ENCODE results near the gene LYZL1. TPM values are rescaled to one million over a fixed set of nuclear protein-coding genes. Genes with fewer than 3 reads are reported as not detected.
"Not testable (repeated sequence)": the region's sequence is repeated elsewhere in the genome, so short reads cannot be mapped to it uniquely, and the experiment has no call there.

The LYZL1 gene
- total and polyA plus RNA-seq, 5 experiments from 2014 or later, result not detected

- Mint-ChIP-seq H3K36me3 (peaks cover 5 to 23% (median 7%) of the 10 kb centered on the region in 3 donors), H3K27ac (no peak overlapping the region), H3K4me1 (no peaks in the 10 kb centered on the region), H3K9me3 (peaks cover 8 to 43% (median 21%) of the 10 kb centered on the region in 9 donors), H3K27me3 (peaks cover 17 to 48% (median 23%) of the 10 kb centered on the region in 5 donors), H3K4me3 (no peak overlapping the region)
- DNase-seq (no peak), ATAC-seq (no peak)
- POLR2A ChIA-PET, result no interaction called here
Observed at GRCh38 chr10:29297678-29298077, 8.8 kb downstream of the LYZL1 start.

- ATAC-seq, result no peak
Observed at GRCh38 chr10:29301359-29301910, 12.6 kb downstream of the LYZL1 start.

GRCh38 chr10:29302499-29302898 is 13.6 kb downstream of the LYZL1 start:
- Mint-ChIP-seq H3K4me3 (no peak overlapping the region), H3K4me1 (peaks cover 0 to 6% (median 2%) of the 10 kb centered on the region in 4 donors), H3K9me3 (peaks cover 7 to 37% (median 19%) of the 10 kb centered on the region in 9 donors), H3K27ac (no peak overlapping the region), H3K27me3 (peaks cover 24 to 53% (median 36%) of the 10 kb centered on the region in 5 donors), H3K36me3 (peaks cover 5 to 29% (median 7%) of the 10 kb centered on the region in 3 donors)
- no peak for DNase-seq
- no peak for ATAC-seq
- POLR2A ChIA-PET, result no interaction called here

More at GRCh38 chr10:29301359-29301910, 12.6 kb downstream of the LYZL1 start:
- POLR2A ChIA-PET, result no interaction called here
- H3K4me3 Mint-ChIP-seq, result peak overlapping the region in 2 of 10 donors; percentile 1 to 45
- no peak for DNase-seq
- peaks cover 8 to 39% (median 21%) of the 10 kb centered on the region in 9 donors for H3K9me3 Mint-ChIP-seq
- H3K27ac Mint-ChIP-seq, result peak overlapping the region in 1 of 10 donors; percentile 20
- H3K4me1 Mint-ChIP-seq, result peaks cover 0 to 6% (median 2%) of the 10 kb centered on the region in 4 donors
- peaks cover 5 to 29% (median 7%) of the 10 kb centered on the region in 3 donors for H3K36me3 Mint-ChIP-seq
- H3K27me3 Mint-ChIP-seq, result peaks cover 22 to 45% (median 33%) of the 10 kb centered on the region in 5 donors

GRCh38 chr10:29304264-29304994 is 15.6 kb downstream of the LYZL1 start:
- ATAC-seq (no peak), DNase-seq (peak in 3 of 10 donors; percentile 12 to 33 (median 28))
- Mint-ChIP-seq H3K9me3 (peaks cover 4 to 23% (median 16%) of the 10 kb centered on the region in 9 donors), H3K36me3 (peaks cover 5 to 23% (median 7%) of the 10 kb centered on the region in 3 donors), H3K4me3 (no peak overlapping the region), H3K27me3 (peaks cover 30 to 60% (median 34%) of the 10 kb centered on the region in 5 donors), H3K27ac (peak overlapping the region in 1 of 10 donors; percentile 45), H3K4me1 (peaks cover 0 to 6% (median 2%) of the 10 kb centered on the region in 4 donors)
- POLR2A ChIA-PET, result no interaction called here

- no peak overlapping the region for H3K27ac Mint-ChIP-seq
- peaks cover 5 to 23% (median 7%) of the 10 kb centered on the region in 3 donors for H3K36me3 Mint-ChIP-seq
- H3K9me3 Mint-ChIP-seq, result peaks cover 4 to 21% (median 16%) of the 10 kb centered on the region in 9 donors
- POLR2A ChIA-PET, result no interaction called here
- ATAC-seq (no peak), DNase-seq (no peak)
- peaks cover 30 to 63% (median 34%) of the 10 kb centered on the region in 5 donors for H3K27me3 Mint-ChIP-seq
- peaks cover 0 to 6% (median 2%) of the 10 kb centered on the region in 4 donors for H3K4me1 Mint-ChIP-seq
- no peak overlapping the region for H3K4me3 Mint-ChIP-seq
Observed at GRCh38 chr10:29304995-29305335, 16.1 kb downstream of the LYZL1 start.

GRCh38 chr10:29306688-29307087 is 17.8 kb downstream of the LYZL1 start:
- Mint-ChIP-seq H3K9me3 (peaks cover 0 to 10% (median 5%) of the 10 kb centered on the region in 9 donors), H3K4me1 (peaks cover 0 to 6% (median 2%) of the 10 kb centered on the region in 4 donors), H3K27ac (no peak overlapping the region), H3K4me3 (no peak overlapping the region), H3K36me3 (peaks cover under 1 to 14% (median under 1%) of the 10 kb centered on the region in 3 donors), H3K27me3 (peaks cover 24 to 62% (median 30%) of the 10 kb centered on the region in 5 donors)
- ATAC-seq (no peak), DNase-seq (no peak)
- POLR2A ChIA-PET, result no interaction called here

GRCh38 chr10:29308142-29308541 is 19.3 kb downstream of the LYZL1 start:
- ATAC-seq, POLR2A ChIA-PET, DNase-seq, H3K36me3 Mint-ChIP-seq, H3K9me3 Mint-ChIP-seq, H3K4me1 Mint-ChIP-seq, H3K4me3 Mint-ChIP-seq, H3K27ac Mint-ChIP-seq: not testable (repeated sequence)
- H3K27me3 Mint-ChIP-seq, result peaks cover 16 to 48% (median 27%) of the 10 kb centered on the region in 5 donors

GRCh38 chr10:29309465-29309864 is 20.6 kb downstream of the LYZL1 start:
- ATAC-seq (no peak), DNase-seq (no peak)
- no peak overlapping the region for H3K27ac Mint-ChIP-seq
- H3K27me3 Mint-ChIP-seq, result peaks cover 10 to 45% (median 17%) of the 10 kb centered on the region in 5 donors
- peaks cover 0 to 6% (median 2%) of the 10 kb centered on the region in 4 donors for H3K4me1 Mint-ChIP-seq
- POLR2A ChIA-PET, result no interaction called here
- H3K36me3 Mint-ChIP-seq, result no peaks in the 10 kb centered on the region
- H3K4me3 Mint-ChIP-seq, result no peak overlapping the region
- H3K9me3 Mint-ChIP-seq, result no peaks in the 10 kb centered on the region

- DNase-seq, POLR2A ChIA-PET, H3K4me3 Mint-ChIP-seq, ATAC-seq, H3K4me1 Mint-ChIP-seq, H3K27ac Mint-ChIP-seq, H3K9me3 Mint-ChIP-seq, H3K36me3 Mint-ChIP-seq: not testable (repeated sequence)
- H3K27me3 Mint-ChIP-seq, result peaks cover 4 to 41% (median 12%) of the 10 kb centered on the region in 5 donors
Observed at GRCh38 chr10:29310463-29310862, 21.6 kb downstream of the LYZL1 start.

GRCh38 chr10:29313071-29313470 is 24.2 kb downstream of the LYZL1 start:
- no peak overlapping the region for H3K4me3 Mint-ChIP-seq
- peaks cover 5 to 35% (median 10%) of the 10 kb centered on the region in 5 donors for H3K27me3 Mint-ChIP-seq
- DNase-seq (no peak), ATAC-seq (no peak)
- POLR2A ChIA-PET, result no interaction called here
- peak overlapping the region in 1 of 10 donors; percentile 18 for H3K27ac Mint-ChIP-seq
- no peaks in the 10 kb centered on the region for H3K9me3 Mint-ChIP-seq
- H3K36me3 Mint-ChIP-seq, result no peaks in the 10 kb centered on the region
- H3K4me1 Mint-ChIP-seq, result peaks cover 1 to 10% (median 6%) of the 10 kb centered on the region in 4 donors

- Mint-ChIP-seq H3K4me3 (no peak overlapping the region), H3K27ac (no peak overlapping the region), H3K36me3 (no peaks in the 10 kb centered on the region), H3K27me3 (peaks cover 5 to 44% (median 8%) of the 10 kb centered on the region in 5 donors), H3K9me3 (no peaks in the 10 kb centered on the region), H3K4me1 (peaks cover 6 to 22% (median 13%) of the 10 kb centered on the region in 4 donors)
- DNase-seq, result no peak
- no peak for ATAC-seq
- POLR2A ChIA-PET, result no interaction called here
Observed at GRCh38 chr10:29314726-29315125, 25.9 kb downstream of the LYZL1 start.

GRCh38 chr10:29315814-29316213 is 26.9 kb downstream of the LYZL1 start:
- no peaks in the 10 kb centered on the region for H3K9me3 Mint-ChIP-seq
- H3K36me3 Mint-ChIP-seq, result no peaks in the 10 kb centered on the region
- H3K27me3 Mint-ChIP-seq, result peaks cover 3 to 34% (median 12%) of the 10 kb centered on the region in 5 donors
- no peak overlapping the region for H3K27ac Mint-ChIP-seq
- ATAC-seq (no peak), DNase-seq (no peak)
- POLR2A ChIA-PET, result interaction anchor here (0.7 kb wide), 1 partner anchor 1032 kb away, joined by 4 read pairs; no protein-coding TSS in a partner anchor
- H3K4me1 Mint-ChIP-seq, result peaks cover 6 to 22% (median 13%) of the 10 kb centered on the region in 4 donors
- no peak overlapping the region for H3K4me3 Mint-ChIP-seq
